GM19328 (cell line): Measurements from ENCODE around the gene GRAMD1C.
"Not testable (repeated sequence)": the region's sequence is repeated elsewhere in the genome, so short reads cannot be mapped to it uniquely, and the experiment has no call there.

Experiments
- ATAC-seq: cut with Tn5 transposase; IDR thresholded peaks from one replicate; pipeline ENCODE4 v1.9.1; 2021; ENCODE audit warnings: mild to moderate bottlenecking, moderate library complexity; ENCODE audit not compliant: unreplicated experiment

The GRAMD1C gene

GRCh38 chr3:113849841-113850240 is 11.3 kb downstream of the GRAMD1C start:
- ATAC-seq, result not testable (repeated sequence)

GRCh38 chr3:113850391-113850790 is 11.8 kb downstream of the GRAMD1C start:
- not testable (repeated sequence) for ATAC-seq

GRCh38 chr3:113852506-113852905 is 13.9 kb downstream of the GRAMD1C start:
- ATAC-seq, result no peak

- ATAC-seq, result no peak
These were observed 28.9 kb downstream of the GRAMD1C start for GRCh38 chr3:113867506-113867905.

GRCh38 chr3:113873293-113873692 is 34.7 kb downstream of the GRAMD1C start:
- no peak for ATAC-seq

GRCh38 chr3:113873814-113874526 is 35.4 kb downstream of the GRAMD1C start:
- ATAC-seq, result no peak

GRCh38 chr3:113878403-113878802 is 39.8 kb downstream of the GRAMD1C start:
- ATAC-seq, result no peak

- no peak for ATAC-seq
These were observed 46.5 kb downstream of the GRAMD1C start for GRCh38 chr3:113885050-113885449.

- ATAC-seq, result no peak
These were observed 51.8 kb downstream of the GRAMD1C start for GRCh38 chr3:113890256-113890900.

GRCh38 chr3:113894927-113895326 is 56.3 kb downstream of the GRAMD1C start:
- ATAC-seq, result no peak

GRCh38 chr3:113895964-113896363 is 57.4 kb downstream of the GRAMD1C start:
- ATAC-seq, result no peak

- ATAC-seq, result no peak
These were observed 58.3 kb downstream of the GRAMD1C start for GRCh38 chr3:113896930-113897329.

GRCh38 chr3:113897373-113897777 is 58.8 kb downstream of the GRAMD1C start:
- no peak for ATAC-seq

- no peak for ATAC-seq
These were observed 60.3 kb downstream of the GRAMD1C start for GRCh38 chr3:113898892-113899291.

- no peak for ATAC-seq
These were observed 68.1 kb downstream of the GRAMD1C start for GRCh38 chr3:113906568-113907140.

GRCh38 chr3:113908133-113908532 is 69.5 kb downstream of the GRAMD1C start:
- no peak for ATAC-seq

GRCh38 chr3:113910966-113911365 is 72.4 kb downstream of the GRAMD1C start:
- no peak for ATAC-seq

- peak; percentile 92 for ATAC-seq
These were observed 74.1 kb downstream of the GRAMD1C start for GRCh38 chr3:113912552-113913236.

- no peak for ATAC-seq
These were observed 76.1 kb downstream of the GRAMD1C start for GRCh38 chr3:113914646-113915045.

GRCh38 chr3:113927556-113927955 is 89.0 kb downstream of the GRAMD1C start:
- no peak for ATAC-seq

- ATAC-seq, result no peak
These were observed 108.2 kb downstream of the GRAMD1C start for GRCh38 chr3:113946831-113947230.
